Endometrium (tissue), 2 donors: ENCODE data around the gene CBLB.
A peak's percentile ranks its signal among the peaks of the same experiment; 100 is the strongest.

Source experiments
- FAIRE-seq: peaks from 2 replicates; lab custom pipeline; 2012; peaks lifted over from hg19 to GRCh38; lab: Jason Lieb, UNC
- donor health status: control.
- donor health status: control.

The CBLB gene

DNA sequence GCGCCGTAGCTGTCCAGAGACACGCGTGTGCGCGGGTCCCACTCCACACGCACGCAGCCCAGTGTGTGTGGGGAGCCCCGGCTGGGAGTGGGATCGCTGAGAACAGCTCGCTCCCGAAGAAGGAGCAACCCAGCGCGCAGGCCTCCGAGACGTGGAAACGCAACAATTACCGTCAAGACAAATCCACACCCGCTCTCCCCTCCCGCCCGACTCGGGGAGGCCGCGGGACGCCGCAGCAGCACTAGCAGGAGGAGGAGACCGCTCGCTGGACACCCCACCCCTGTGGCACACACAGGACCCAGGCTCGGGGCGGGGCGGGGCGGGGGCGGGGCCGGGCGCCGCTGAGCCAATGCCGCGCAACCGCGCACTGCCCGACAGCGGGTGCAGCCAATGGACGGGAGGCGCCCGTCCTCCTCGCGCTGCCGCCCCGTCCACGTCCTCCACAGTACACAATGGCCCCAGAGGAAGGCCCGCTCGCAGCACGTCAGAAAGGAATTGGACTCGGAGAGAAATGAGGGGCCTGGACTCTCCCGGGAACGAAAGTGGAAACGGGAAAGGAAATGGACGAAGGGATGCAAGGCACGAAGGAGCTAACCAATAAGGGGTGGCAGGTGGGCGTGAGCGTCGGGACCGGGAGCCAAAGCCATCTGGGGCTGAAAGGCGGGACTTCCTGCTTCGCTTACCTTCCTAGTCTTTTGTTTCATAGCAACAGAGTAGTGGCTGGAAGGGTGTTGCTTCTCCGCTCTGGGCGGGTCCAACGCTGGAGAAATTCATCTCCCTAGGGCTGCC, at the start of gene CBLB:
Gene CBLB, minus strand, starts transcription at position 271 of the 789 bp plus-strand sequence. CDS start 1,435 bp downstream, outside the sequence.
- FAIRE-seq: peak; percentile 85

DNA sequence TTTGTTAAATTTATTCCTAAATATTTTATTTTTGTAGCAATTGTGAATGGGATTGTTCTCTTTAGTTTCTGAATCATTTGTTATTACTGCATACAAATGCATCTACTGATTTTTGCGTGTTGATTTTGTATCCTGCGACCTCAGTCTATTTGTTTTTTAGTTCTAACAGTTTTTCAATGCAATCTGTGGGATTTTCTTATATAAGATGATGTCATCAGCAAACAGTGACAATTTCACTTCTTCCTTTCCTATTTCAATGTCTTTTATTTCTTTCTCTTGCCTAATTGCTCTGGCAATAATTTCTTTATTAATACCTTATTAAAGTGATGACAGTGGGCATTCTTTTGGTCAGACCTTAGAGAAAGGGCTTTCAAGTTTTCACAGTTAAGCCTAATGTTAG, 48.0 kb upstream of the CBLB start:
- FAIRE-seq: no peak

- no peak for FAIRE-seq
Observed at GRCh38 chr3:105915524-105915923, 46.7 kb upstream of the CBLB start.

DNA sequence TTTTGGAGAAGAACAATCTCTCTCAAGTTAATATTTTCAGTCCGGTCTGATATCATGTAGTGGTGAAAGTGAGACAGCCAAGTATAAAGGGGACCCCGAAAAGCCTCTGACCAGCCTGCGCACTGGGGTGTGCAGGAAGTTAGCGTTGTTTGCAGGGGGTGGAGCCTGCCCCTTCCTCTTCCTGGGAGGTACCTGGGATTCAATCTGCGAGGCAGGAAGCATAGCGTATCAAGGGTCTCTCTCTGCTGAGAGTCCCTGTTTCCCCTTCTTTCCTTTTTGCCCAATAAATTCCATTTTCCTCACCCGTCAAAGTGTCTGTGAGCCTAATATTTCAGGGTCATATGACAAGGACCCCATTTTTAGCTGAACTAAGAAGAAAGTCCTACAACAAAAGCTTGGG, 44.8 kb upstream of the CBLB start:
- FAIRE-seq: no peak

DNA sequence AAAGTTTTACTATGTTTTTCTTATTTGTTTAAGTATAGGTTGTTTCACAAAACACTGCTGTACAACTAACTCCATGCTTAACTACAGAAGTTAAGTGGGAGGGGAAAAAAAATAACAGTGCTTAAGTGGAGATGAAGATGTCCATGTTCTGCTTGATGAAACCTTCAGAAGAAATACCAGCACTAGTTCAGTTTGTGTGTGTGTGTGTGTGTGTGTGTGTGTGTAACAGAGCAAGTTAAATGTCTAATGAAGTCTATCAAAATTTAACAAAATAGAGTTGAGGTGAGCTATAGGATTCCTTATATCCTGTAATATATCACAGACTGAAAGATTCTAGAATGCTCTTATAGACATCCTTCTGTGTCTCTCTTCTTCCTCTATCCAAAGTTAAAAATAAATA, 44.1 kb upstream of the CBLB start:
- FAIRE-seq: no peak

DNA sequence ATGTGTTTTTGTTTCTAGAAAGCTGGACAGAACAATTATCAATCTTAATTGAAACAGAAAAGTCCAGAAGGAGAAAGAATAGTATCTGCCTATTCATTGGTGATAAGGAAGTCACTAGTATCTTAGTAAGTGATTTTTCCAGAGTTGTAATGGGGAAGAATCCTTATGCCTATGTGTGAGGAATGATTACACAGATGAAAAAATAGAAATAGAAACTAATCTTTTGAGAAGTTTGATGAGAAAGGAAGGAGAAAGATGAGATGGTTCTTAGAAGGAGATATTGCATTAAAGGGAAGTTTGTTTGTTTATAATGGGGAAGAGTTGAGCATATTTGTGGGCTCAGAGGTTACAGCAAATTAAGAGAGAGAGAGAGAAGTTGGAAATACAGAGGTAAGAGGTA, 42.7 kb upstream of the CBLB start:
- no peak for FAIRE-seq

DNA sequence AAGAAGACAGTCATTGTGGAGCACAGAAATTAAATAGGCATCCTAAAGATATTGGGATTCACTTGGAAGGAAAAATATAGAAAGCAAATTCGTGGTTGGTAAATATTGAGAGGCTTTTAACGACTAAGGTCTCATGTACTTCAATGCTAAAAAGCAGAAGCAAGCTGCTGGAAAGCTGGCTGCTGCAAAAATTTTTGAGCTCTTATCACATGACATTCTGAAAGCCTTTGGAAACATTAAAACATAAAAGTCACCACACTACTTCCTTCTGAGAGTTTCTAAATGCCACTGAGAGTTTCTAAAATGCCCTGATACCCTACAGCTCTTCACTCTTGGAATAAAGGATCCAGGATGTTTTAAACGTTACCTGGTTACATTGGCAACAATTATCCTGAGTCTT, 39.0 kb upstream of the CBLB start:
- no peak for FAIRE-seq

DNA sequence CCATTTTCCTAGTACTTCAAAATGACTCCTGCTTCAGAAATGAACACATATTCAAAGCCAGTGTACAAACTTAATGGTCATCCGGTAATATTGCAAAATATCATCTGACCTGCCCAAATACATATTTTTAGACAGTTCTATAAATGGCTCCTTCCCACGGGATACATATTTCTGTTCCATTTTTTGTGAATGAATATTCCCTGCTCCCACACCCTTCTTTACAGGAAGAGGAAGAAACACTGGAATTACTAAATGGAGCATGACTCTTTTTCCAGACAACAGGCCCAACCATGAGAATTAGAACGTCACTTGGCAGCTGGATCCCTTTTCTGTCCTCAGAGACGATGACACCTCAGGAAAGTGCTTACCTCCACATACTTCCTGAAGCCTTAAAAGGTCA, 38.0 kb upstream of the CBLB start:
- FAIRE-seq: no peak

DNA sequence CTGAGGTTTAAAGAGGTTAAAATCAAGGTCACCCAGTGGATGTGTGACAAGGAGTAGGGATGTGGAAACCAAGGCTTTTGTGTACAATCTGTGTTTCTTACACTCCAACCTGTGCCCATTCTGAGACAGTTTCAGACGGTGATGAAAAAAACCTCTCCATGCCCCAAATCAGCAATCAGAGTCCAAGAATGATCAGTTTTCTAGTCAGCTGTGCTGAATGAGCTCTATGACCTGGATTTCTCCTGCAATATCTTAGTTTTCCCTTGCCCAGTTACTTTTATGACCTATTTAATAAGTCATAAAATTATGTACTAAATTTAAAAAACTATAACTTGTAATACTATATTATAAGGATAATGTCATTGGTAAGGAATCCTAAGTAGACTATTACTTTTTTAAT, 37.5 kb upstream of the CBLB start:
- no peak for FAIRE-seq

- no peak for FAIRE-seq
Observed at GRCh38 chr3:105905328-105905727, 36.5 kb upstream of the CBLB start.

DNA sequence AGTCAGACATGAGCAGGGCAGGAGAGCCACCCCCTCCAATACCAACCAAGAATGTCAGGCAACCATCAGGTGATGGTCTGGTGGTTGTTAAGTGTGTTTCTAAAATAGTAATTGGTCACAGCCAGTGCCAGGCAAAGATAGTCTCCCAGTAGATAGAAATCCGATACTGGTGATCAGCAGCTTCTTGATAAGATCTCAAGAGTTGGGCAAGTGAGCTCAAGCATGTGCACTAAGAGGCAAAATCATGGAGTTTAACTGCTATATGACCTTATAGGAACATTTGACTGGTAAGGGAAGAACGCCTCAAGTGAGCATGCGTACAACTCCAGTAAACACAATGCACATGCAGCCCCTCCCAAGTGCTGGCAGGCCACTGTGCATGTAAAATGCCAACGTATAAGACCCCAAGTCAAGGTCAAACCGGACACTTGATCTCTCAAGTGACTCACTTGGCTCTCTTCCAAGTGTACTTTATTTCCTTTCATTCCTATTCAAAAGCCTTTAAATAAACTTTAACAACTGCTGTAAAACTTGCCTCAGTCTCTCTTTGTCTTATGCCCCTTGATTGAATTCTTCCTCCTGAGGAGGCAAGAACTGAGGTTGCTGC, 36.0 kb upstream of the CBLB start:
- no peak for FAIRE-seq

- no peak for FAIRE-seq
Observed at GRCh38 chr3:105904251-105904650, 35.4 kb upstream of the CBLB start.

DNA sequence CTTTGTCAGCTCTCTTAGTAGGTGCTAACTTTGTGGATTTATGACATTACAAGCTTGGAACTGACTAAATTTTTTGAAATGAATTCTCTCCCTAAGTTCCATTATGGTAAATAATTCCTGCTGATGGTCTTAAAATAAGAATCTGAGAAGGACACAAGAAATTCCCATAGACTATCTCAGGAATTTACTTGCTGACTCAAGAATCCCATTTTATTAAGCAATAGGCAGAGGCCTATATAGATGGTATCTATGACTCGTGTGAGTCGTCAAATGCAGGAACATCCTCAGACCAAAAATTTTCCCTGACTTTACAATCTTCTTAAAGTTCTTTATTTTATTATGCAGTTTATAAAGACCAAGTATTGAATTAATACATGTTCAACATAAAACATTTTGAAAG, 30.7 kb upstream of the CBLB start:
- no peak for FAIRE-seq

GRCh38 chr3:105891101-105891500, 22.3 kb upstream of the CBLB start:
- no peak for FAIRE-seq

DNA sequence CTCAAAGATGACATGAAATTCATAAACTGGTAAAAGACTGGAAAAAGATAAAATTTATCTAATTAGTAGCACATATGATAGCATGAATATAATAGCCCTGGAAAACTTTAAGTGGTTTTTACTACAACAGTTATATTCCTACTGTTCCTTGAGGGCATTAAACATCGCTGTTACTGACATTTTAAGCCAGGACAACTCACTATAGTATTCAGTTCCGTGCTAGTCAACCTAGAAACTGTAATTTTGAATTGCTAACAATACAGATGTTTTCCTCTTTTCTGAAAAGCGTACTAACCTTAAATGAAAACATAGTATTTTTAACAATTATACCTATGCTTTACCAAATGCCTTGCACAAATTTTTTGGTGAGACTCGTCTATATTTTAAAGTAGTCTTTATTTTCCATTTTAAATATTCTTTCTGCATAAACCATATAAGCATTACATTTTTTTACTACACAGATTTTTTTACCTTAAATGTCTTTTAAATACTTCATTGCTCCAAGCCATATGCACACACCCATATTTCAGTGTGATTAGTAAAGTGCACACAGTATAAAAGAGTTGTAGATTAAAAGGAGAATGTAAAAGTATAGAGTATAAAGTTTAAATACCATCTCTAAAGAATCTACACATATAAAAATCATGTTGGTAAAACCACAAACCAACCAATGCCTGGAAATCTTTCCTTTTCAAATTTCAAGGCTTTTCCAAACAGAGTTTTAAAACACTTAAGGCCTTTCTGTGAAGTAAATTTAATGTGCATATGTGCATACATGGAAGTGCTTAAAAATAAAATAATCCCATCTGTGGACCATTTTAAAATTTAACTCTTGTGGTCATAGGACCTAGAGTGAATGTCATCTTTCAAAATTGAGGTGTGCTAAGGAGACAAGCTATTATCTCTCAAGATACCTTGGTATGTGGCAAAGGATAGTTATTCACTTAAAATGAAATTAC, 20.1 kb upstream of the CBLB start:
- no peak for FAIRE-seq

GRCh38 chr3:105885256-105885655, 16.4 kb upstream of the CBLB start:
- FAIRE-seq: no peak

GRCh38 chr3:105883798-105884377, 15.1 kb upstream of the CBLB start:
- FAIRE-seq: no peak

- no peak for FAIRE-seq
Observed at GRCh38 chr3:105880681-105881290, 12.0 kb upstream of the CBLB start.

DNA sequence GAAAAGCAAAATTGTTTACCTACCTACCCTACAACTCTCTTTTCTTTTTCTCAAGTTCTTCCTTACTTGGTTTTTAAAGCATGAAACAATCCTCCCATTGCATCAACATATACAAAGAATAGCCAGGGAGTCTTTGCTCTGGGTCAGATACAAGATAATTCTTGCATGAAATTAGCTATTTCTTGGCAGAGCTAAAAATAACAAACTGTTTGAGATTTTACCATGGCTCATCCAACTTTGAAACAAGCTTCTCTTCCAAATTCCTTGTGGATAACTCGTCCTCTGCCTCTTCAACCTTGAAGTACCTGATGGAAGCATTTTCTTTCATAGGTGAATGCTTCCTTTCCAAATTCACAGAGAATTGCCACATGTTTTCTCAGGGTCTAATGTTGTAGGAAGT, 9.2 kb upstream of the CBLB start:
- FAIRE-seq: no peak

DNA sequence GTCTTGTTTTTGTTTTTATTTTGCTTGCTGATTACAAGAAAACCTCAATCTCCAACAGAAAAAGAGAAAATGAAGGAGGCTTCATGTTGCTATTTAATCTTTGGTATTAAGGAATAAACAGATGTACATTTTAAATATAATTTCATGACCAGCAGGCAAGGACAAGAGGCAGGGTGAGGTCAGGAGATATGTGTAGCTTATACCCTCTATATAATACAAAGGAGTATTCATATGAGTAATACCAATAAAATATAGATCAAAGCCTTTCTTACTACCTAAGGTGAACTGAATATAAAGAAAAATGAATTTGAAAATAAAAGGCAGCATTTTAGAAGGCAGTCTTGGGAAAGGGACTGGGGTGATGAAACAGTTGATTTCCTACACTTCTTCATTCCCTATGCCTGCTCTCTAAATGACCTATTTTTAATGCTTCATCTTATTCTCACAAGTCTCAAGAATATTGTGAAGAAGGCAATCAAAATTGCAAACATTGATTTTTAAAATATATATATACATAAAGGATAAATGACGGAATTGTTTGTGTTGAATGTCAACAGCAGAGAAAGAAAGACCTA, 8.6 kb upstream of the CBLB start:
- no peak for FAIRE-seq

- FAIRE-seq: no peak
Observed at GRCh38 chr3:105876780-105877327, 8.0 kb upstream of the CBLB start.
